Suprapubic skin (tissue), 4 donors: ENCODE data around the gene HOXB3. TPM values are rescaled to one million over a fixed set of nuclear protein-coding genes. Genes with fewer than 3 reads are reported as not detected.
A peak's percentile ranks its signal among the peaks of the same experiment; 100 is the strongest.

Experiments used
- DNase-seq, 2 donors: peaks; one replicate each; pipeline ENCODE4 v3.0.0-alpha.2; 2019; ENCODE audit warnings: low spot score in 2 of 2
- H3K27ac ChIP-seq: fragments of 200-600 bp; sonication (generic); one replicate; pipeline ENCODE4 v1.5.1; 2019
- H3K27me3 ChIP-seq: fragments of 200-600 bp; sonication (generic); one replicate; pipeline ENCODE4 v1.5.1; 2019
- H3K36me3 ChIP-seq: fragments of 200-600 bp; sonication (generic); one replicate; pipeline ENCODE4 v1.5.1; 2019
- H3K4me1 ChIP-seq: fragments of 200-600 bp; sonication (generic); one replicate; pipeline ENCODE4 v1.5.1; 2019
- H3K4me3 ChIP-seq: fragments of 200-600 bp; sonication (generic); one replicate; pipeline ENCODE4 v1.5.1; 2019; ENCODE audit warnings: mild to moderate bottlenecking
- H3K9me3 ChIP-seq: fragments of 200-600 bp; sonication (generic); one replicate; pipeline ENCODE4 v1.5.1; 2019
- EP300 ChIP-seq: sonication (generic); formaldehyde crosslinking; IDR thresholded peaks from one replicate; pipeline ENCODE4 v1.6.1; 2017; ENCODE audit warnings: antibody characterized with exemption
- POLR2A ChIP-seq, 2 donors: fragments of 450-650 bp; IDR thresholded peaks; one replicate each; pipeline ENCODE4 v1.6.1; 2017; ENCODE audit warnings: antibody characterized with exemption in 2 of 2, mild to moderate bottlenecking in 2 of 2, moderate library complexity in 2 of 2
- POLR2AphosphoS5 ChIP-seq, 3 donors: sonication (generic); formaldehyde crosslinking; IDR thresholded peaks; one replicate each; pipeline ENCODE4 v1.6.1; 2017; ENCODE audit warnings: antibody characterized with exemption in 3 of 3
- WGBS: methylation state at CpG from one replicate; pipeline ENCODE4 v1.1.5; 2018; 5-methylcytosine and 5-hydroxymethylcytosine counted together
- total RNA-seq, 4 donors: library from RNA; depleted of rRNA; stranded (reverse); fragments of >200 nt; gene quantifications; one replicate each; pipeline ENCODE4 v1.1.0, GENCODE V29; 2016
- TF ChIP-seq, protein P1 (sequence below), 2 donors: fragments of 200-600 bp in 1 of 2; fragments of 450-650 bp in 1 of 2; sonication (generic) in 1 of 2; IDR thresholded peaks; one replicate each; pipeline ENCODE4 v1.5.1; 2016 to 2019; ENCODE audit warnings: antibody characterized with exemption in 2 of 2, mild to moderate bottlenecking in 1 of 2, moderate library complexity in 1 of 2

HOXB3 gene
- total RNA-seq, 4 donors from 2014 or later, result 2.3 to 20.8 (median 3.9) TPM

DNA sequence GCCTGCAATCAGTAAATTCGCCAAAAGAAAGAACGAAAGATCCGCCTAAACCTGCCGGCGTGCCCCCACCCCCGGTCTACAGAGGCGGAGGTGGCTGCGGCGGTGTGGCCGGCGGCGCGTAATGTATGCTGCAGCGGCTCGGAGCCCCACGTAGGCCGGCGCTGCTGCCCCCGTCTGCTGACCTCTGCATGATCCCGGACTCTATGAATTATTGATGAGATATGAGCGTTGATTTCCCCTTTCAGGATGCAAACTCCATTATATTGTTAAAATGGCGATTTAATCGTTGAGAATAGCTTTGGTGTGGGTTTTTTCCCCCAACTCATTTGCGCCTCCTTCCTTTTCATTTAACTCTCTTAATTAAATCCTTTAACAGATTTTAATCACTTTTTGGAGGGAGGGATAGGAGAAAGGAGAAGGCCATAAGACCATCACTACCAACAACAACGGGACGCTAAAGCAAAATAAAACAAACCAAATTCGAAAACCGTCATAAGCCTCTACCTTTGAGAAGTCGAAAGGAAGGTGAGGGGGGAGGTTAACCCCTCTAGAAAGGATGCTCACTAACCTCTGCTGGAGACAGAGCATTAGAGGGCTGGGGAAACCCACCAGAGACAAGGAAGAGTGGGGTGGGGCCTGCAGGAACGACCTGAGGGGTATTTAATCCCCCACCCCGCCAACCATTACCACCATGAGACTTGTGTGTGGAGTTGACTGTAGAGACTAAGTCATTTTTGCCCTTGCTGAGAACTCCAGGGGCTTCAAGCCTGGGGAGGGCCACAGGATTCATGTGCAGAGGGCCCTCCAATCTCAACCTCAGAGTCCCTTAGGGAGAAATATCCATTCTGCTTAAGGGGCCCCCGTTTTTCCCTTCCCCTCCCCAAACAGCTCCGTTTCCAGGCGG lies 3.4 kb downstream of the HOXB3 start:
- Histone ChIP-seq H3K4me1 (peaks cover 53% of the 10 kb centered on the region), H3K36me3 (no peaks in the 10 kb centered on the region), H3K4me3 (peak overlapping the region; percentile 66), H3K27me3 (peaks cover 2% of the 10 kb centered on the region), H3K27ac (peak overlapping the region; percentile 77), H3K9me3 (no peaks in the 10 kb centered on the region)
- TF ChIP-seq POLR2AphosphoS5 (IDR thresholded peaks at IDR 0.05) (no peak), EP300 (no peak), POLR2A (IDR thresholded peaks at IDR 0.05) (no peak)
- TF ChIP-seq, protein P1, sequence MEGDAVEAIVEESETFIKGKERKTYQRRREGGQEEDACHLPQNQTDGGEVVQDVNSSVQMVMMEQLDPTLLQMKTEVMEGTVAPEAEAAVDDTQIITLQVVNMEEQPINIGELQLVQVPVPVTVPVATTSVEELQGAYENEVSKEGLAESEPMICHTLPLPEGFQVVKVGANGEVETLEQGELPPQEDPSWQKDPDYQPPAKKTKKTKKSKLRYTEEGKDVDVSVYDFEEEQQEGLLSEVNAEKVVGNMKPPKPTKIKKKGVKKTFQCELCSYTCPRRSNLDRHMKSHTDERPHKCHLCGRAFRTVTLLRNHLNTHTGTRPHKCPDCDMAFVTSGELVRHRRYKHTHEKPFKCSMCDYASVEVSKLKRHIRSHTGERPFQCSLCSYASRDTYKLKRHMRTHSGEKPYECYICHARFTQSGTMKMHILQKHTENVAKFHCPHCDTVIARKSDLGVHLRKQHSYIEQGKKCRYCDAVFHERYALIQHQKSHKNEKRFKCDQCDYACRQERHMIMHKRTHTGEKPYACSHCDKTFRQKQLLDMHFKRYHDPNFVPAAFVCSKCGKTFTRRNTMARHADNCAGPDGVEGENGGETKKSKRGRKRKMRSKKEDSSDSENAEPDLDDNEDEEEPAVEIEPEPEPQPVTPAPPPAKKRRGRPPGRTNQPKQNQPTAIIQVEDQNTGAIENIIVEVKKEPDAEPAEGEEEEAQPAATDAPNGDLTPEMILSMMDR (IDR thresholded peaks at IDR 0.05), result no peak
- DNase-seq, result no peak
- WGBS, result 35% methylated on average over 32 of the region's 34 CpGs

DNA sequence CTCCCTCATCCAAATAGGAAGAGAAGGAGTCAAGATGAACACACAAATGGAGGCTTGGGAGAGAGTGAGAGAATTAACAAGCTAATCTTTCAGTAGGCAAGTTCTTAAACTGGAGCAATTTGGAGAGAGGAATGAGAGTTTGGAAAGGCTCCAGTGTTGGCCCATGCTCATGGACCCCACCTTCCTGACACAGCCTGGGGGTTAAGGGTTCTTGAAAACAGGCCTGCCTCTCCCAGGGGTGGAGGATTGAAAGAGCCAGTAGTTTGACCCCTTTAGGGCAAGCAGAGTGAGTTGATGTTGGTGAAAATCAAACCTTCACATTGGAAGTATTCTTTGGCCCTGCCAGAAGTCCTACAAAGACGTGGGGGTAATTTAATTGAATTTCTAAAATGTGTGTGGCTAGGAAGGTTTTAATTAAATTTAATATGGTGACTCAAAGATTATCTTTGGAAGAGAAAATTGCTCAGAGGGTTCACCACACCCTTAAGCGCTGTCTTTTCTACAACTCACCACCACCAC lies 5.8 kb downstream of the HOXB3 start:
- Histone ChIP-seq H3K4me1 (peaks cover 70% of the 10 kb centered on the region), H3K4me3 (peak overlapping the region; percentile 66), H3K27ac (peak overlapping the region; percentile 77), H3K9me3 (no peaks in the 10 kb centered on the region), H3K27me3 (peaks cover 6% of the 10 kb centered on the region), H3K36me3 (no peaks in the 10 kb centered on the region)
- WGBS, result 27% methylated on average over 2 of the region's 2 CpGs
- DNase-seq, result no peak
- TF ChIP-seq POLR2AphosphoS5 (IDR thresholded peaks at IDR 0.05) (no peak), POLR2A (IDR thresholded peaks at IDR 0.05) (no peak)
- TF ChIP-seq, protein P1 (IDR thresholded peaks at IDR 0.05), result no peak

DNA sequence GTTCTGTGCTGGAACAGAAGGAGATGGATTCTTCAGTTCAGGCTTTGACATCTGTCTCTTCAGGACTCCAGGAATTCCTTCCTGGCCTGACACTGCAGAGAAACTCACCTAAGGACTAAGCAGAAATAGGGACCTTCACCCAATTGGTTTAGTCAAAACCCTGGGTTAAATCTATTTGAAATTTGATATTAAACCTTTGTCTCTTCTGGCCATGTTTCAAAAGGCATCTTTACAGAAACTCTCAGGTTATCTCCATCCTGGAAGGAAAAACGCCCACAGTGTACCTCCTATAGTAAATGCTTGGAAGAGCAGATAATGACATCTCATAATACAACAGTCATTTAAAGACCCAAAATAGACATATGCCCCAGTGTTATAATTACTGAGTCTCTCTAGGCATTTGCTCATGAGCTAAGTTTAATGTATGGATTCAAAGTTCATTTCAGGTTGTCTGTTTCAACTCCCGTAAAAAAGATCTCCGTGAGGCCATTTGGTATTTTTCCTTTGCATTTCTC lies 6.3 kb downstream of the HOXB3 start:
- Histone ChIP-seq H3K27me3 (peaks cover 6% of the 10 kb centered on the region), H3K9me3 (no peaks in the 10 kb centered on the region), H3K4me3 (no peak overlapping the region), H3K36me3 (no peaks in the 10 kb centered on the region), H3K27ac (no peak overlapping the region), H3K4me1 (peaks cover 73% of the 10 kb centered on the region)
- DNase-seq, result no peak
- no peak for TF ChIP-seq POLR2AphosphoS5 (IDR thresholded peaks at IDR 0.05)
- WGBS, result 70% methylated on average over 3 of the region's 3 CpGs

DNA sequence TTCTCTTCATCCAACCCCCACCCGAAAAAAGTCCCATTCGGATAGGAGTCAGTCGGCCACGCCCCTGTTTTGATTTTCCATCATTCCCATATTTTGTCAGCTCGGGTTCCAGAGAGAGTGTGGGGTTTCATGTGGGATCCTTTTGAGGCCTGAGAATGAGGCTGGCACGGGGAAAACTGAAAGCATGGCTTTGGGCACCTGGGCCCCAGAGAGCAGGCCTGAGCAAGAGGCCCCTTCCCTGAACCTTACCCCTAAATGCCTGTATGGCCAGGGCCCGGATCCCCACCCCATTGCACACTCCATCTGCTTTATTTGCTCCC lies 7.3 kb downstream of the HOXB3 start:
- H3K4me1 ChIP-seq, result peaks cover 74% of the 10 kb centered on the region
- DNase-seq, result no peak

DNA sequence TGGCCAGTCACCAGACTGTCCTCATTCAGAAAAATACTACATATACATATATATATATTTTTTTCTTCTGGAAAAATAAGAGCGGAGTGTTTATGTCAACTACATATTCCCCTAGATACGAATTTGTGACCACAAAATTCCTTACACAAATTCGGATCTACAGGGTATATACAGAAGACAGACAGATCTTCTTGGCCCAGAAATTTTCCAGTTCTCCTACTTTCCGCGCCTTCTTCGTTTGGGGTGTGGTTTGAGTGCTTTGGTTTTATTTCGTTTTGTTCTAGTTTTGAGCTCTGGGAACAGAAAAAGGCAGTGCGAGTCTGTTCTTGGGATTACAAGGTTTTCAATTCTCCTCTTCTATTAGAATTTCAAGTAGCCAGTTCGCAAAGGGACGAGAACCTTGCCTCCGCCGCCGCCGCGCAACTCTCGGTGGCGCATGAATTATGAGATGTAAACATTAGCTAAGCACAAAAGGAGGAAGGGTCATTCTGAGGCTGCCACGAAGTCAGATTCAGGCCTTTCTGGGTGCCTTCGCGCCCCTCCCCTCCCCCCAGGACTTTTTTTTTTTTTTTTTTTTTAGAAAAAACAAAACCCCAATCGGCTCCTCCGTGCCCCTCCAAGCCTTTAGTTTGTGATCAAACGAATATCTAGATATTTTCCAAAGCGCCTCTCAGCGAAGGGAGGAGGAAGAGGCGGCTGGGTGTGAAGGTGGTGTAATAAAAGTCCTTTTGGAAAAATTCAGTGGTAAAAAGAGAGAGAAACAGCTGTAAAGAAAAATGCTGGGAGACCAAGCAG lies 10.1 kb downstream of the HOXB3 start:
- no peaks in the 10 kb centered on the region for H3K9me3 ChIP-seq
- DNase-seq, result no peak
- peak overlapping the region; percentile 85 for H3K27ac ChIP-seq
- WGBS, result 63% methylated on average over 26 of the region's 26 CpGs
- H3K36me3 ChIP-seq, result no peaks in the 10 kb centered on the region
- H3K27me3 ChIP-seq, result peaks cover 6% of the 10 kb centered on the region
- peak overlapping the region; percentile 69 for H3K4me3 ChIP-seq
- H3K4me1 ChIP-seq, result peaks cover 75% of the 10 kb centered on the region
- TF ChIP-seq POLR2AphosphoS5 (IDR thresholded peaks at IDR 0.05) (no peak), POLR2A (IDR thresholded peaks at IDR 0.05) (no peak), EP300 (no peak)
- TF ChIP-seq, protein P1 (IDR thresholded peaks at IDR 0.05), result no peak

More for the DNA sequence above, 7.3 kb downstream of the HOXB3 start:
- Histone ChIP-seq H3K4me3 (peak overlapping the region; percentile 69), H3K36me3 (no peaks in the 10 kb centered on the region), H3K27ac (peak overlapping the region; percentile 25), H3K9me3 (no peaks in the 10 kb centered on the region), H3K27me3 (peaks cover 6% of the 10 kb centered on the region)
- WGBS, result 66% methylated on average over 7 of the region's 7 CpGs
- no peak for TF ChIP-seq EP300
- TF ChIP-seq, protein P1 (IDR thresholded peaks at IDR 0.05), result no peak
- no peak for TF ChIP-seq POLR2AphosphoS5 (IDR thresholded peaks at IDR 0.05)
- no peak for TF ChIP-seq POLR2A (IDR thresholded peaks at IDR 0.05)
